Stimulated activated CD4-positive, alpha-beta T cell treated with anti-CD3 and anti-CD28 coated beads, Interleukin-2, amount 100 ng/mL, for 4 hours (primary cell): Measurements from ENCODE around the gene TNFRSF1A.
"Not testable (repeated sequence)": the region's sequence is repeated elsewhere in the genome, so short reads cannot be mapped to it uniquely, and the experiment has no call there.

ENCODE experiments used
- DNase-seq: peaks from one replicate; pipeline ENCODE4 v3.0.0-alpha.2; 2020; ENCODE audit warnings: low read depth

The TNFRSF1A gene

GRCh38 chr12:6302621-6303020 lies 39.3 kb downstream of the TNFRSF1A start:
- DNase-seq: no peak

GRCh38 chr12:6301721-6302120 lies 40.2 kb downstream of the TNFRSF1A start:
- DNase-seq: no peak

DNA sequence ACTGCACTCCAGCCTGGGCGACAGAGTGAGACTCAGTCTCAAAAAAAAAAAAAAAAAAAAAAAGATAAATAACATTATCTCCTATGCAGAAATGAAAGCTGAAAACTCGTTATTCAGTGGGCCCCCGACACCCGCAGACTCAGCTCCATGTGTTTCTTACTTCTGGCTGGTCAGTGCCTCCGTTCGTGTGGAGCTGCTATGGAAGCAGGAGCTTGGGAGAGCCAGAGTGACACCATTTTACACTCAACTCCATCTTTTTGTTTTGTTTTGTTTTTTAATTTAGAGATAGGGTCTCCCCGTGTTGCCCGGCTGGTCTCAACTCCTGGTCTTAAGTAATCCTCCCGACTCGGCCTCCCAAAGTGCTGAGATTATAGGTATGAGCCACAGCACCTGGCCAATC lies 44.7 kb downstream of the TNFRSF1A start:
- no peak for DNase-seq

- DNase-seq: no peak
Observed at GRCh38 chr12:6295094-6295811, 46.6 kb downstream of the TNFRSF1A start.

DNA sequence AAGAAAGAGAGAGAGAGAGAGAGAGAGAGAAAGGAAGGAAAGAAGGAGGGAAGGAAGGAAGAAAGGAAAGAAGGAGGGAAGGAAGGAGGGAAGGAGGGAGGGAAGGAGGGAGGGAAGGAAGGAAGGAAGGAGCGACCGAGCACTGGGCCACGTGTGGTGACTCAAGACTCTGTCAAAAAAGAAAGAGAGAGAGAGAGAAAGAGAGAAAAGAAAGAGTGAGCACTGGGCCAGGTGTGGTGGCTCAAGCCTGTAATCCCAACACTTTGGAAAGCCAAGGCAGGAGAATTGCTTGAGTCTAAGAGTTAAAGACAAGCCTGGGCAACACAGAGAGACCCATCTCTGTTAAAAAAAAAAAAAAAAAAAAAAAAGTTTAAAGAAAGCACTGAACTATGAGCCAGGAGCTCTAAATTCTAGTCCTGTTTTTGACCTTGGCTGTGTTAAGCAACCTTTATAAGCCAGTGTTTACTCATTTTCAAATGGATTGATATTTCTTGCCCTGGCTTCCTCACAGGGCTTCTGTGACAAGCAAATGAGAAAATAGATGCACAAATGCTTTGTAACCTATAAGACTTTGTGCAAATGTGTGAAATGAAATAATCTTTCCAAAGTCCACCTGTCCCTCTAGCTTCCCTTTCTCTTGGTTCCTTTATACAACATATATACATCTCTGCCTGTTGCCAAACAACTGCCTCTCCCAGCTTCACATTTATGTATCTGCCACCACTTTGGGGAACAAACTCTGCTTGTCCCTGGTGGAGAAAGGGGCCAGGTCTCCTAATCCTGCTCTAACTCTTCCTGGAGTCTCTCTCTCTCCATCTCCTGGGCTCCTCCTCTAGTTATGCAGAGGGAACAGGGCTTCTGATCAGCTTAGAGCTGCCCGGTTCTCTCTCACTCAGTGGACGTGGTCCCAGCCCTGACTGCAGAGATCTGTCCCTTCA lies 47.5 kb downstream of the TNFRSF1A start:
- no peak for DNase-seq

DNA sequence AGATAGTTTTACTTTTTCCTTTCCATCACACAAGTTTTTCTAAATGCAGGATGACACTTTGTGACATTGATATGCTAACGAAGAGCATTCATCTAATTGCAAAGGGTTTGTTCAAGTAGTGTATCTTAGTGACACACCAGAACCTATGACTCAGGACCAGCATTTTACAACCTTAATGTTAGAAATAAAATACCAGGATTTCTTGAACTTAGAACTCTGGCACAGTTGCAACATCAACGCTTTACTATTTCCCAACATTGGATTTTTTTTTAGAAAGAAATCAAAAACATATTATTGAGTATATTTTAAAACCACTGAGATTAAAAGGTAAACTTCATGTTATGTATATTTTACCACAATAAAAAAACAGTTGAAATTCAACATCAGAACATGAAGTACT lies 49.3 kb downstream of the TNFRSF1A start:
- no peak for DNase-seq

GRCh38 chr12:6289906-6290305 lies 52.0 kb downstream of the TNFRSF1A start:
- not testable (repeated sequence) for DNase-seq

GRCh38 chr12:6289081-6289480 lies 52.8 kb downstream of the TNFRSF1A start:
- not testable (repeated sequence) for DNase-seq

DNA sequence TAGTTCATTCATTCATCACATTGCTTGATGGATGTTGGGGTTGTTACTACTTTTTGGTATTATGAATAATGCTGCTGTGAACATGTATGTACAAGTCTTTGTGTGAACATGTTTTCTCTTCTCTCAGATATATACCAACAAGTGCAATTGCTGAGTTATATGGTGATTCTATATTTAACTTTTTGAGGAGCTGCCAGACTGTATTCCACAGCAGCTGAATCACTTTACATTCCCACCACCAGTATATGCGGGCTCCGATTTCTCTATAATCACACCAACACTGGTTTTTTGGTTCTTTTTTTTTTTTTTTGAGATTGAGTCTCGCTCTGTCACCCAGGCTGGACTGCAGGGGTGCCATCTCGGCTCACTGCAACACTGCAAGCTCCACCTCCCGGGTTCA lies 53.6 kb downstream of the TNFRSF1A start:
- DNase-seq: no peak

- no peak for DNase-seq
Observed at GRCh38 chr12:6285532-6286306, 56.2 kb downstream of the TNFRSF1A start.

DNA sequence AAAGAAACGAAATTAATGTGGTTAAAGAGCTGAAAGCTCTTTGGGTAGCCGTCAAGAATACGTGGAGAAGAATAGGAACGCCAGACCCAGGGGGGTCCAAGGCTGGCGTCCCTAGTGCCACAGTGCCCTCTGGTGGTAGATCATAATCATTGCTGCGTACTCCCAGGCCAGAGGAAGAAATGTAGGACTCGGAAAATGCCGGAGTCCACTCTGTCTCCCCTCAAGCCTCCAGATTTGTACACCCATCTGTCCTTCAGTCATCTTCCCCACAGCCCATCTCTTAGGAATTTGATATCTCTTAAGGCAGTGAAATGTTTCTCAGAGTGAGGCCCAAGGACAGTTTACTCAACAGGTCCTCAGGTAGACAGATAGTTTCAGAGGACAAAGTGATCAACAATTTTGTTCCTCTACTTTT lies 56.8 kb downstream of the TNFRSF1A start:
- DNase-seq: peak; percentile 35

DNA sequence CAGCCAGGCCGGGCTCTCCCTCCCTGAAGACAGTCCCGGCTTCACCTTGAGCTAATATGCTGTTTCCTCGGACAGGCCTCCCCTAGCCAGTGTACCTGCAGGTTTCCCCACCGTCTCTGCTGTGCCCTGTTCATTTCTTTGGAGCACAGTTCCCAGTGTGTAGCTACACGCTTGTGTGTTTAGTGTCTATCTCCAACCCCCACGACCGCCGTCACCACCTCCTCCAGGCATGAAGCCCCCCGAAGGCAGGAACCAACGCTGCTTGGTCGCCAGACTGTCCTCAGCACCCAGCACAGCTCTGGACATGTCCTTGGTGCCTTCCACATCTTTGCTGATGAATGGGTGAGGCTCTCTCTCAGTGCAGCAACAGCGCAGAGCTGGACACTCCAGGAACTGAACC lies 57.6 kb downstream of the TNFRSF1A start:
- no peak for DNase-seq

GRCh38 chr12:6282453-6282840 lies 59.4 kb downstream of the TNFRSF1A start:
- no peak for DNase-seq

DNA sequence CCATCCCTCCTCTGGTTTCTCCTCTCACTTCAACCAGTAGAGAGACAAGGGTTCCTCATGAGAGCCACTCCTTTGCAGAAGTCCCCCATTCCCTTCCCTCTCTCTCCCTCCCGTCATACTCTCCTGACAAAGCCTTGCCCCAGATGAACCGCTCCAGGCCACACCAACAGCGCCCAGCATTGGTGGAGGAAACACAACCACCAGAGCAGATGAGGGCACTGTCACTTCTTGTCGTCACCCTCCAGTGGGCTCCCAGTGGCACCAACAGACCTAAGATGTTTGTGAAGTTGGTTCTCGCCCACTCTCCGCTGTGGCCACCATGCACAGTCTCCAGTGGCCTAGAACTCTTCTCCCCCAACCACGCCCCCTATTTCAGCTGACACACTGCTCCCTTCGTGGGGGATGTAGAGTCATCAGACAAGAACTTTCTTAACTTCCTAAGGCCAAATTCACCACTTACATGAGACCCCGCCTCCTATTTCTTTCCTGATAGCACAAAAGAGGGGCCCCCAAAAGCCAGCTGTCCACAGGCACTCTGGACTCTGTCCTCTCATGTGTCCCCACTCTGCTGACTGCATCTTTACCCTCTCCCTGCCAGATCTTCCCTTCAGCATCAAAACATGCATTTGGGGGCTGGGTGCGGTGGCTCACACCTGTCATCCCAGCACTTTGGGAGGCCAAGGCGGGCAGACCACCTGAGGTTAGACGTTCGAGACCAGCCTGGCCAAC lies 60.6 kb downstream of the TNFRSF1A start:
- DNase-seq: no peak

DNA sequence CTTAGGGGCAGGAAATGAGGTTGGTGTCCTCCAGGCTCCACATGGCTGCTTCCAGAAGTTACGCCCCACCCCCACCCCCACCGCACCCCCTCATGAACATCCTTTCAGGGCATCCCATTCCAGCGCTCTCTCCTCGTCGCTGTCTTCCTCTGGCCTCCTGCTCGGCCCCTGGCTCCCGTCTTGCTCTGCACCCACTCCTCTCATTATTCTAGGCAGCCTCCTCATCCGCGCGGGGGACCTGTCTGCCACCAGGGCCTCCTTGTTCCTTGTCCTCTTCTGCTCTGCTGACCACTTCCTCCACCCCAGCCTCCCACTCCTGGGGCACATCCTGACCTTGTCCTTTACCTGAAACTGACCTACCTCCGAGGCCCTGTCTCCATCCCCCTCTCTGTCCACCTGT lies 61.2 kb downstream of the TNFRSF1A start:
- no peak for DNase-seq

- DNase-seq: no peak
Observed at GRCh38 chr12:6280053-6280469, 61.8 kb downstream of the TNFRSF1A start.

DNA sequence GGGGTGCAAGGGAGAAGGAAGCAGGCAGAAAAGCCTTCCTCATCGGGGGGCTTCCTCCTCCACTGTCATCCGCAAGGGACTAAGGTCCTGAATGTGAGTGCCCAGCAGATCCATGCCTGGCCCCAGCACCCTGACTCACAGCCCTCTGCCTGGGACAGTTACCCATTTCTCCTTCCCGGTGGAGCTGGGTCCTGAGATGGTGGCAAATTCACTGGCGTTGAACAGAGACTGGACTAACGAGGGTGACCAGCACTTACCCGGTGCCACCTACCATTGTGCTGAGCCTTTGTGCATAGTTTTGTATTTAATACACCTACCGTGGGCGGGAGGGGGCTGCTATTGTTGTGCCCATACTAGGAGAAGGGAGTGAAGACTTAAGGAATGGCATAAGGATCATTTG lies 62.2 kb downstream of the TNFRSF1A start:
- DNase-seq: no peak

DNA sequence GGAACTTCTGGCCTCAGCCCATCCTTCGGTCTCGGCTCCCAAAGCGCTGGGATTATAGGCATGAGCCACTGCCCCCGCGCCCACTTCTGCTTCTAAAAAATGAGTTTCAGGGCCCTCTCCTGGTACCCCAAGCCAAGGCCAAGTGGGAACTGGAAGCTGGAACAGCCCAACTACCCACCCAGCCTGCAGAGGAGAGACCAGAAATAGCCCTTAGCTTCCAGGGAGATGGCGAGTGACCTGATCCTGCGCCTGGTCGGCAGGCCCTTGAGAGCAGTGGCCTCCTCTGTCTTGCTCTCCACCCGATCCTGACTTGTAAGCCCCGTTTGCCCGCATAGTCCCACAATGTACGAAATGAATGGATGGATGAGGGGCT lies 62.6 kb downstream of the TNFRSF1A start:
- no peak for DNase-seq
